Retinal pigment epithelial cell (primary cell): ENCODE data around the gene RFFL.

Source experiments
- DNase-seq: peaks from one replicate; pipeline ENCODE4 v3.0.0-alpha.2; 2010; ENCODE audit warnings: low read depth
- H3K4me3 ChIP-seq: 2 replicates; pipeline ENCODE4 v1.5.1; 2011; ENCODE audit warnings: mild to moderate bottlenecking, low read length, control low read depth, moderate library complexity
- CTCF ChIP-seq: conservative IDR thresholded peaks from 2 replicates; pipeline ENCODE4 v1.5.1; 2011; ENCODE audit warnings: low read depth, low read length, control low read depth, inconsistent platforms

The RFFL gene

GRCh38 chr17:34974179-34974578, 89.3 kb downstream of the RFFL start:
- no peak for TF ChIP-seq CTCF
- H3K4me3 ChIP-seq, result no peak overlapping the region
- no peak for DNase-seq

DNA sequence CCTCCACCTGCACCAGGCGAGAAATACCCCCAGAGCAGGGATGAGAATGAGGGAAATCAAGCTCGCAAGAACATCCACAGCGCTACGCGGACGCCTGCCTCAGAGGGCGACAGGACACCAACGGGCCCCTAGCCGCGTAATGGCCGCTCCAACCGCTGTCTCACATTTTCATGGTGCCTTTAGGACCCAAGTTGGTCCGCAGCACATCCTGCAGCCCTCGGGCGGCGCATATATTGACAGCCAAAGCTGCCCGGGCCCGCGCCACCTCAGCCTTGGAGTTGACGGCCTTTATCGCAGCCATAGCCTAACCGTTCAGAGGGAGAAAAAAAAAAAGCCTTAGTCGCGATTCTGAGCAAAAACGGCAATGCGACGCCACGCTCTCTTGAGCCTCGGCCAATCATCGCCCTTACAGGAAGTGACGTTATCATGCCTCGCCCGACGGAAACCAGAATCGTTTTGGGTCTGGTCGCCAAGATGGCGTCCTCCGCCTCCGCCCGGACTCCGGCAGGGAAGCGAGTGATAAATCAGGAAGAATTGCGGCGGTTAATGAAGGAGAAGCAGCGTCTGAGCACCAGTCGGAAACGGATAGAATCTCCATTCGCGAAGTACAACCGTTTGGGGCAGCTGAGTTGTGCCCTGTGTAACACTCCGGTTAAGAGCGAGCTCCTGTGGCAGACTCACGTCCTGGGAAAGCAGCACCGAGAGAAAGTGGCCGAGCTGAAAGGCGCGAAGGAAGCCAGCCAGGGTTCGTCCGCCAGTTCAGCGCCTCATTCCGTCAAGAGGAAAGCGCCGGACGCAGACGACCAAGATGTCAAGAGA, 102.2 kb downstream of the RFFL start, which contains the start of the genes CCT6B and ZNF830:
TSS of gene CCT6B (minus strand) at position 368 of the 819 bp plus-strand sequence. CDS start at position 301, 67 bp downstream.
TSS of gene ZNF830 (plus strand) at position 448 of the 819 bp plus-strand sequence. CDS start at position 475, 27 bp downstream.
- TF ChIP-seq CTCF, result no peak
- peak; percentile 82 for DNase-seq
- peak within 1 kb of the TSS; percentile 99 for H3K4me3 ChIP-seq

DNA sequence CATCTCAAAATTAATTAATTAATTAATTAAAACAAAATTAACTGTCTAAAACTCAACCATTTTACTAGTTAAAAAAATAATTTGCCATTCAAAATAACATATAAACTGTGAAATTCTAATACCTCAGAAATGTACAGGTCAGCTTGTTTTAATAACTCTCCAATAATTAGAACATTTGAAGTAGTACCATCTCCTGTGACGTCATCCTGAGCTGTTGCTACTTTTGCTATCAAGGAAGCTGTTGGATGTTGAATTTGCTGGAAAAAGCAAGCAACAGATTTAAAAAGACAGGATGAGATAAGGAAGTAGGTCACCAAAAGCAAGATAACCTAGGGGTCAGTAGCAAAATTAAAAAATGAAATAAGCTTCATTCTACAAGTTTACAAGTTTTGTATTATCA, 105.1 kb downstream of the RFFL start:
- TF ChIP-seq CTCF, result no peak
- H3K4me3 ChIP-seq, result no peak overlapping the region
- DNase-seq, result no peak
